ENCODE results near the gene ITSN2.

ITSN2 gene

DNA sequence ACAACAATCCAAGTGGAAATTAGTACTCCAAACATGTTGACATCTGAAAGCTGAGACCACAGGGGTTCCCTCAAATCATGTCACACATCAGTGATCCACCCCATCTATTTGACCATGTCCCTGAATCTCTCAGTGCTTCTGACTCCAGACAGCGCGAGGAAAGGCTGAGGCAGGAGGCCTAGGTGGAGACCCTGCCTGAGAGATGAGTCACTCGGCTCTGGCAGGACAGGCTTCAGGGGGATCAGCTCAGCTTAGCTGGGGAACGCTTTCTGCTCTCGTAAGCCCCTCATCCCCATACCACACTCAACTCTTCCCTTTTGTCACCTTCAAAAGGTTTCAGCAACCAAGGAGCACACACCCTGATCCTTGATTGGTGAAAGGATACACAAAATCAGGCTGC is 191.3 kb downstream of the ITSN2 start:
- DNase-seq, result no peak

DNA sequence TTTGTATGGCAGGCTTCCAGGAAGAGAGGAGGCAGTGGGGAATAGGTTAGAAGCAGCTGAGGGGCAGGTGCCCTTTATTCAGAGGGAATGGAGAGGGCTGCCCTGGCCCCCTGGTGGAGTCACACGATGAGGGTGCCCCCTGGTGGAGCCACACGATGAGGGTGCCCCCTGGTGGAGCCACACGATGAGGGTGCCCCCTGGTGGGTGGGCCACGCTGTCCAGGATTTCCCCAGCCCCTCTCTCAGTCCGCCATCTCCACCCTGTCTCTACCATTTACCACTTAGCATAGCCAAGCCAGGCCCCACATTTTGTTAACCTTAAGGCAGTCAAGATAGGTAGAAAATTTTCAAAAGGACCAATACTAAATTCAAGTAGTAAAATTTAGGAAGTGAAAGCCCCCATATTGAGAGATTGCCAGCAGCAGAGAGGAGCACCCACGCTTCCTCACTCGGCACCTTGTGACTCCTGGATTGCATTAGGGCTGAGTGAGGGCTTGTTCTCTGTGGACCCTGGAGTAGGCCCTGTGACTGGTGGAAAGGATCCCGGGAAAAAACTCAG is 195.8 kb downstream of the ITSN2 start:
- no peak for DNase-seq

DNA sequence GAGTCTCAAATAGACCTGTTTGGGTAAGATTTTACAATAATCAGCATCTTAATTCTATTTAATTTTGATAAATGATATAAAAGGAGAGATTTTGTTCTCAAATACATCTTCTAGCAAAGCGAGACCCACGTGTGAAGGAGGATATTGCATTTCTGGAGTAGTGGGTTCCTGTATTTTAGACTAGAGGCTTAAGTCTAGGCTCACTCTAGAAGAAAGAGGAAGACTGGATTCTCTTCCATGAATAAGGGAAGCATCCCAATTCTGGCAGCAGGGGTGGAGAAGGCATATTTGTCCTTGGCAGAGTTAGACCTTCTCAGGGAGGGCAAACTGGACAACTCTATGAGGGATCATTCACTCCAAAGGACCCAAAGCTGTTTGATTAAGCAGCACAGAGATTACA is 196.7 kb downstream of the ITSN2 start:
- no peak for DNase-seq

DNA sequence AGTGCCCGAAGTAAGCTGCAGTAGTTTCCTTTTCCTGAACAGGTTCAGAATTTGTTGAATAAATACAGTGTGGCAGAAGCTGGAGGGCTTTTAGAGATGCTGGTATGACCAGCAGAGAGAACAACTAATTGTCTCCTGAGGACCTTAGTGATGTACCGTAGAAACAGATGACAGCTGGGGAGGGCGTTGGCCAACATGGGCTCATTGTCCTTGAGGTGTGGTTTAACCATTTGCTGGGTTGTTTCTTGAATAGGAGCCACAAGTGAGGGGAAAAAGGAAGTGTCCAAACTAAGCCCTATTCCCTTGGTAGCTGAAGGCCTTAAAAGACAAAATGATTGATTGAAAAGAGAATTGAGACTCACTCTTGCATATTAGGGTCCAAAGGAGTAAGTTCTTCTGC is 197.2 kb downstream of the ITSN2 start:
- no peak for DNase-seq

DNA sequence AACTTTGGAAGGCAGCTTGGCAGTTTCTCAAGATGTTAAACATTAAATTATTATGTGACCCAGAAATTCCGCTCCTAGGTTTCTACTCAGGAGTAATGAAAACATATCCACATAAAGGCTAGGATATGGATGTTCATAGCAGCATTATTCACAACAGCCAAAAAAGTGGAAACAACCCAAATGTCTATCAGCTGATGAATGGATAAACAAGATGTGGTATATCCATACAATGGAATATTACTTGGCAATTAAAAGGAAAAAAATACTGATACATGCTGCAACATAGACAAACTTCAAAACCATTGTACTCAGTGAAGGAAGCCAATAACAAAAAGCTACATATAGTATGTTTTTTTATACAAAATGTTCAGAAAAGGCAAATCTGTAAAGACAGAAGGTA is 197.8 kb downstream of the ITSN2 start:
- no peak for DNase-seq

DNA sequence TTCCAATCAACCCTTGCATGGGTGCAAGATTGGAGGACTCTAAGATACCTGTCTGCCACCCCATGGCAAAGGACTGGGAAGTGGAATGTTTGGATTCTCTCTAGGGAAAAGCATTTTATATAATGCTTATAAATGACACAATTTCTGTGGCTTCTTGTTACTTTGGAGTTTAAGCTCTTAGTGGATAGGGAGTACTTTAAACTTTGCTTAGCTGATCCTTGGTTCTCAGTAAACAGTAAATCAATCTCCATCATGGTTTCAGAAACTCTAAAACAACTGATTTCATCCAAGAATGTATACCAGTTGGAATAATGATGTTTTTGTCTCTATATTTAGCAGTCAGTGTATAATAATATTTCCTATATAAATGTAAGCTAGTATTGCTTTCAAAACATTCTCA is 199.6 kb downstream of the ITSN2 start:
- no peak for DNase-seq

DNA sequence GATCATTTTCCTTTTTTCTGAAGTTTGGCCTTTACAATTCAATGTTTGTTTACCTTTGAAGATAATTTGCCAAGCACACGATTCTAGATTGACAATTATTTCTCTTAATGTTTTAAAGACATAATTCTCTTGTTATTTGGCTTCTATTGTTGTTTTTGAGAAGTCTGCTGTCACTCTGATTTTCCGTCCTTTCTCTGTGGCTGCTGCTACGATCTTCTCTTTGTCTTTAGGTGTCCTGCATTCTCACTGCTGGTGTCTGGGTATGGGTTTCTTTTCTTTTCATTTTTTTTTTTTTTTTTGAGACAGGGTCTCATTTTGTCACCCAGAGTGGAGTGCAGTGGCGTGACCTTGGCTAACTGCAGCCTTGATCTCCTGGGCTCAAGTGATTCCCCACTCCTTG is 200.6 kb downstream of the ITSN2 start:
- no peak for DNase-seq

DNA sequence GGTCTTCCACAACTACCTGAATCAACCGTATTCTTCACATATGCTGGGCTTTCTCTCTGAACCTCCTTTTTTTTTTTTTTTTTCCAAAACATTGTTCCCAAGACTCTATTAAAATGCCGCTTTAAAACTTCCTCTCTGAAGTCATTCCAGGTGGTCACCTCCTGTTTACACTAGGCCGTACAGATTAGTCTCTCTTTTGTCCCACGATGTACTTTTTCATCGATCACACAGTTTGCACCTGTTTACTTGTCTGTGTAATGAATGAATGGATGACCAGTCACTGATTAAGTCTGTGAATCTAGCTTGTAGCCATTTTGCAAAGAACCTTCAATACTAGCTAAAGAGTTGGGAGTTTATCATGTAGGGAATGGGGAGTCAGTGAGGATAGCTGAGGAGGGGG is 202.2 kb downstream of the ITSN2 start:
- DNase-seq, result no peak

DNA sequence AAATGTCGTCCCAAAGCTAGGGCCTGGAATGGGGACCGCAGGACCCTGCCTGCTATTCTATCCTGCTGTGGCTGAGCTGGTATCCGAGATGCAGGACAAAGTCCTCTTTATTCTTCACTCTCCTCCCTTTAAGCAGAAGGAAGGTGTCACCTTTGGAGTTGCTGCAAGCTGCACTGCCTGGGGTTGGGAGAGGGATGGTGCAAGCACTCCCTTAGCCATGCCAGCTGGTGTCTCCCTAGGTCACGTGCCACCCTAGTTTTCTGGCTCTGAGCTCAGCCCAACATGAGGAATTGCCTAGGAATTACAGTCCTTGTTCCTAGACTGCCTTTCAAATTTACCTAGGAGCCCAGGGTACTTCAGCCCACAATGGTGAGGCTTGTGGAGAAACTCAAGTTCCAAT is 206.9 kb downstream of the ITSN2 start:
- no peak for DNase-seq

All from effector CD4-positive, alpha-beta T cell (primary cell).